Measurements from ENCODE around the gene ARF1. TPM values are rescaled to one million over a fixed set of nuclear protein-coding genes. Genes with fewer than 3 reads are reported as not detected.

Gene ARF1
- total and polyA plus RNA-seq, 2 of the 8 experiments (the other 6 are each of a cell fraction or from before 2014, with no cell fraction given): 265 to 471 TPM

DNA sequence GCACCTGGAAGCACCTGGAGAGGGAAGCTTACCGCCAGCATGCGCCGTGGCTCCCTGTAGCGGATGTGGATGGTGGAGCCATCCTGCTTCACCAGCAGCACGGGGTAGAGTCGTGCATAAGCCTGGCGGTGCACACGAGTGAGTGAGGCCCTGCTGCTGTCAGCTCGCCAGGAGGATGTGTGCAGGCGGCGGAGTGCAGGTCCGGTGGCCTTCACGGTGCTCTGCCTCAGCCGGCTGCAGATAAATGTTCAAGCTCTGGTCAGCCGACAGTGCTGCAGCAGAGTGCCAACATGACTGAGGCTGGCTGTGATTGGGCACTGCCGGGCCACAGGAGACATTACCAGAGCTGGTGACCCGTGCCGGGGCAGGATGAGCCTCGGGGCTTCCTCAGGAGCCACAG is 25.1 kb downstream of the ARF1 start:
- peaks cover 0 to 6% (median 5%) of the 10 kb centered on the region in 4 experiments; a peak in 2 of 7 replicates for H3K27me3 ChIP-seq (replicated peaks in 1 of 4; ENCODE audit: control insufficient read depth in 3 of 4, extremely low read depth in 1 of 4, insufficient read depth in 3 of 4, low read length in 3 of 4)
- no peak overlapping the region for H2AK5ac ChIP-seq (ENCODE audit: low read depth, low read length)
- 95% methylated on average over 19 of the region's 19 CpGs; no CpG with 5 or more reads in 1 of the 2 experiments for WGBS, 2 experiments (ENCODE audit: extremely low coverage in 1 of 2, insufficient coverage in 1 of 2, insufficient read length in 1 of 2, insufficient replicate concordance in 2 of 2, low coverage in 1 of 2, low lambda C conversion rate in 2 of 2, missing lambda C conversion rate in 1 of 2)
- no peak overlapping the region for H3K56ac ChIP-seq (replicated peaks; ENCODE audit: insufficient read length, low read depth, low read length)
- no peak overlapping the region for H2BK5ac ChIP-seq (ENCODE audit: low read depth, low read length)
- peaks cover 8% of the 10 kb centered on the region; the same call in 1 of the 2 replicates for H3K23me2 ChIP-seq (ENCODE audit: low read depth, low read length)
- H3K27ac ChIP-seq (ENCODE audit: low read depth, low read length): no peak overlapping the region
- peaks cover 0 to 7% (median under 1%) of the 10 kb centered on the region in 4 experiments; a peak in 6 of 7 replicates for H3K4me1 ChIP-seq (replicated peaks in 1 of 4; ENCODE audit: control insufficient read depth in 3 of 4, insufficient read depth in 4 of 4, low read length in 3 of 4)
- H4K5ac ChIP-seq (ENCODE audit: insufficient read length, low read depth, low read length): no peak overlapping the region
- H3K14ac ChIP-seq (ENCODE audit: insufficient read length): no peak overlapping the region
- peaks cover 12% of the 10 kb centered on the region; the same call in 1 of the 2 replicates for H3K79me1 ChIP-seq (ENCODE audit: low read depth, low read length)
- H2BK15ac ChIP-seq (ENCODE audit: low read length): no peak overlapping the region
- H2BK120ac ChIP-seq (replicated peaks; ENCODE audit: low read depth, low read length): no peak overlapping the region
- TF ChIP-seq HDAC6 (IDR thresholded peaks at IDR 0.05; ENCODE audit: low read depth, low read length): no peak
- no peak overlapping the region for H3K4me3 ChIP-seq (ENCODE audit: extremely low read depth in 1 of 4, insufficient read depth in 2 of 4, low read depth in 3 of 4, low read length in 4 of 4)
- no peak overlapping the region for H2AFZ ChIP-seq (ENCODE audit: low read length)
- peak overlapping the region; percentile 60; the same call in 1 of the 2 replicates for H4K8ac ChIP-seq (ENCODE audit: extremely low read depth, insufficient read depth, low read length)
- no peak overlapping the region for H2BK20ac ChIP-seq (ENCODE audit: low read length)
- H3K36me3 ChIP-seq (ENCODE audit: control insufficient read depth in 2 of 4, insufficient read depth in 4 of 4, low read length in 3 of 4): peaks cover 3 to 16% (median 8%) of the 10 kb centered on the region in 4 experiments; a peak in 5 of 8 replicates
- H3K23ac ChIP-seq (ENCODE audit: insufficient read length): no peak overlapping the region
- peaks cover 0 to 13% of the 10 kb centered on the region in 2 experiments for H4K20me1 ChIP-seq (replicated peaks in 1 of 2; ENCODE audit: control insufficient read depth in 1 of 2, insufficient read depth in 2 of 2, low read length in 2 of 2)
- no peak for FAIRE-seq
- CTCF ChIA-PET (ENCODE audit: partially characterized antibody): interaction anchor here (0.9 to 1.8 kb wide), 4 partner anchors 16 to 364 kb away, joined by 3 to 8 read pairs (median 4); no protein-coding TSS in a partner anchor
- H4K91ac ChIP-seq (replicated peaks; ENCODE audit: insufficient read length, low read length): no peak overlapping the region
- H3K4me2 ChIP-seq (ENCODE audit: insufficient read depth in 1 of 2, low read depth in 2 of 2, low read length in 2 of 2): peak overlapping the region in 1 of 2 experiments; percentile 90; a peak in 2 of 4 replicates
- POLR2A ChIA-PET (ENCODE audit: partially characterized antibody): interaction anchor here (1.1 to 1.6 kb wide), 5 partner anchors 10 to 26 kb away, joined by 3 to 4 read pairs (median 4); partner anchors contain the start of gene ARF1
- no peak overlapping the region for H3K4ac ChIP-seq (replicated peaks; ENCODE audit: insufficient read length, low read depth, low read length)
- no peak overlapping the region for H3K9ac ChIP-seq (replicated peaks in 1 of 4; ENCODE audit: extremely low read depth in 1 of 4, low read depth in 3 of 4, low read length in 3 of 4)
- H3K18ac ChIP-seq (ENCODE audit: extremely low read depth, low read length): no peak overlapping the region
- peaks cover 3 to 8% of the 10 kb centered on the region in 2 experiments; a peak in 2 of 4 replicates for H3K79me2 ChIP-seq (ENCODE audit: control insufficient read depth in 1 of 2, insufficient read depth in 2 of 2, low read length in 2 of 2)
- no peak for DNase-seq (ENCODE audit: low read depth in 1 of 2, low spot score in 2 of 2)
- no peak overlapping the region for H2BK12ac ChIP-seq (ENCODE audit: low read depth, low read length)
- no peaks in the 10 kb centered on the region for H3K9me3 ChIP-seq (ENCODE audit: insufficient read depth in 2 of 2, low read depth in 1 of 2, low read length in 1 of 2)
